Medulla oblongata (tissue), 1 donor: ENCODE results near the gene FSIP1.

Source experiments
- DNase-seq: peaks from one replicate; pipeline ENCODE4 v3.0.0-alpha.2; 2015; ENCODE audit errors: extremely low spot score

The FSIP1 gene

GRCh38 chr15:39792025-39792843, 9.6 kb upstream of the FSIP1 start:
- DNase-seq = no peak

GRCh38 chr15:39789736-39790135, 7.1 kb upstream of the FSIP1 start:
- no peak for DNase-seq

- no peak for DNase-seq
Measured at GRCh38 chr15:39788800-39789565, 6.3 kb upstream of the FSIP1 start.

GRCh38 chr15:39788108-39788507, 5.5 kb upstream of the FSIP1 start:
- no peak for DNase-seq

GRCh38 chr15:39787479-39787878, 4.8 kb upstream of the FSIP1 start:
- DNase-seq = no peak

- peak; percentile 74 for DNase-seq
Measured at GRCh38 chr15:39786447-39787056, 3.9 kb upstream of the FSIP1 start.

GRCh38 chr15:39785841-39786240, 3.2 kb upstream of the FSIP1 start:
- DNase-seq = peak; percentile 10

- no peak for DNase-seq
Measured at GRCh38 chr15:39785139-39785538, 2.5 kb upstream of the FSIP1 start.

- DNase-seq = no peak
Measured at GRCh38 chr15:39784638-39785037, 2.0 kb upstream of the FSIP1 start.

GRCh38 chr15:39784125-39784524, 1.5 kb upstream of the FSIP1 start:
- DNase-seq = peak; percentile 14

GRCh38 chr15:39783244-39783820, 691 bp upstream of the FSIP1 start:
- DNase-seq = no peak

GRCh38 chr15:39781967-39782302, 706 bp downstream of the FSIP1 start:
- DNase-seq = no peak

- no peak for DNase-seq
Measured at GRCh38 chr15:39781147-39781966, 1.3 kb downstream of the FSIP1 start.

GRCh38 chr15:39778021-39778420, 4.6 kb downstream of the FSIP1 start:
- DNase-seq = no peak

- DNase-seq = no peak
Measured at GRCh38 chr15:39777496-39777895, 5.1 kb downstream of the FSIP1 start.

GRCh38 chr15:39776068-39776467, 6.6 kb downstream of the FSIP1 start:
- no peak for DNase-seq

GRCh38 chr15:39774688-39775267, 7.9 kb downstream of the FSIP1 start:
- no peak for DNase-seq

- peak; percentile 28 for DNase-seq
Measured at GRCh38 chr15:39770748-39771689, 11.6 kb downstream of the FSIP1 start.

- DNase-seq = no peak
Measured at GRCh38 chr15:39767921-39768320, 14.7 kb downstream of the FSIP1 start.

- no peak for DNase-seq
Measured at GRCh38 chr15:39761006-39761405, 21.6 kb downstream of the FSIP1 start.
